GM12878 (cell line): Measurements from ENCODE around the gene OFD1. TPM values are rescaled to one million over a fixed set of nuclear protein-coding genes. Genes with fewer than 3 reads are reported as not detected.

Experiments used
- ATAC-seq: fragments of 200-7000 bp; cut with Tn5 transposase; 3 replicates; pipeline ENCODE4 v1.9.1; 2020; ENCODE audit warnings: mild to moderate bottlenecking, moderate library complexity
- BruUV-seq: library from RNA; stranded (reverse); fragments of 400-500 nt; replicated peaks from 2 replicates; lab custom pipeline; 2021; lab: Mats Ljungman, UMichigan
- CTCF ChIA-PET: fragments of 300-600 bp; sonication (Branson Sonifier 250); formaldehyde crosslinking; extraction: SDS; loops from one replicate; lab custom pipeline; 2021; ENCODE audit warnings: inconsistent platforms; lab: Yijun Ruan, JAX
- POLR2A ChIA-PET: fragments of 350-600 bp; formaldehyde crosslinking; extraction: SDS; loops from one replicate; lab custom pipeline; 2021; ENCODE audit warnings: inconsistent platforms; lab: Charles Lee
- RAD21 ChIA-PET: fragments of 300-600 bp; sonication (Branson Sonifier 250); formaldehyde crosslinking; loops from one replicate; lab custom pipeline; 2023; ENCODE audit warnings: antibody characterized with exemption; ENCODE audit not compliant: unreplicated experiment; lab: Charles Lee
- SMC1A ChIA-PET: fragments of 300-600 bp; sonication (Branson Sonifier 250); formaldehyde crosslinking; loops from one replicate; lab custom pipeline; 2023; ENCODE audit not compliant: unreplicated experiment, uncharacterized antibody; lab: Charles Lee
- DNase-seq: peaks from one replicate; pipeline ENCODE4 v3.0.0-alpha.2; 2011; ENCODE audit warnings: low read depth, low spot score
- FAIRE-seq: peaks from 3 replicates; lab custom pipeline; 2011; peaks lifted over from hg19 to GRCh38; lab: Jason Lieb, UNC
- H2AFZ ChIP-seq: 2 replicates; pipeline ENCODE4 v1.6.0; 2011; ENCODE audit warnings: low read depth, low read length, control low read depth; ENCODE audit not compliant: control insufficient read depth
- H3K27ac ChIP-seq: 2 replicates; pipeline ENCODE4 v1.5.1; 2011; ENCODE audit warnings: control low read depth; ENCODE audit not compliant: control insufficient read depth, insufficient read depth
- H3K27me3 ChIP-seq, 2 experiments: replicated peaks in 1 of 2; 2 replicates each; pipeline versions ENCODE4 v1.6.0 to v1.6.1; 2011; ENCODE audit warnings: low read length in 1 of 2; ENCODE audit not compliant: control insufficient read depth in 2 of 2, insufficient read depth in 2 of 2
- H3K36me3 ChIP-seq, 2 experiments: 2 replicates each; pipeline ENCODE4 v1.5.1; 2011; ENCODE audit warnings: low read length in 1 of 2; ENCODE audit not compliant: control insufficient read depth in 2 of 2, insufficient read depth in 2 of 2
- H3K4me1 ChIP-seq: 2 replicates; pipeline ENCODE4 v1.6.1; 2011; ENCODE audit warnings: mild to moderate bottlenecking, low read length, moderate library complexity, mixed read lengths; ENCODE audit not compliant: control insufficient read depth, insufficient read depth
- H3K4me2 ChIP-seq: 2 replicates; pipeline ENCODE4 v1.6.0; 2011; ENCODE audit warnings: control low read depth; ENCODE audit not compliant: control insufficient read depth, insufficient read depth
- H3K4me3 ChIP-seq: fragments of 200-600 bp; sonication (generic); 2 replicates; pipeline ENCODE4 v1.5.1; 2016
- H3K79me2 ChIP-seq: 2 replicates; pipeline ENCODE4 v1.6.0; 2011; ENCODE audit warnings: low read length; ENCODE audit not compliant: control insufficient read depth, insufficient read depth
- H3K9ac ChIP-seq: 2 replicates; pipeline ENCODE4 v1.8.0; 2011; ENCODE audit warnings: low read length, control low read depth, mixed read lengths; ENCODE audit not compliant: control insufficient read depth, insufficient read depth
- H3K9me3 ChIP-seq: replicated peaks from 3 replicates; pipeline ENCODE4 v1.5.1; 2011; ENCODE audit warnings: mild to moderate bottlenecking, low read length; ENCODE audit not compliant: control insufficient read depth, insufficient read depth
- H4K20me1 ChIP-seq: 2 replicates; pipeline ENCODE4 v1.6.0; 2011; ENCODE audit not compliant: control insufficient read depth, insufficient read depth
- RUNX3 ChIP-seq: IDR thresholded peaks from 2 replicates; pipeline ENCODE4 v1.6.1; 2012; ENCODE audit warnings: low read length, inconsistent platforms
- WGBS: methylation state at CpG from one replicate; pipeline ENCODE4 v1.1.6; 2016; ENCODE audit warnings: low lambda C conversion rate; ENCODE audit not compliant: insufficient replicate concordance, insufficient coverage; ENCODE audit errors: missing lambda C conversion rate; 5-methylcytosine and 5-hydroxymethylcytosine counted together
- in situ Hi-C: fragments of 300-500 bp; cut with MboI; formaldehyde crosslinking; loops from 9 replicates; pipeline ENCODE4 v1.14.3; 2018; ENCODE audit warnings: mixed read lengths
- intact Hi-C: fragments of 100-400 bp; cut with micrococcal nuclease; formaldehyde crosslinking; loops from one replicate; pipeline ENCODE4 v1.14.2; 2022; ENCODE audit not compliant: unreplicated experiment
- polyA plus RNA-seq, 11 experiments: library from polyadenylated mRNA; depleted of rRNA in 4 of 11; unstranded in 6 of 11; stranded (reverse) in 5 of 11; fragments of >200 nt; fragmentation: Nextera tagmentation in 4 of 11; fragmentation: Illumina TruSeq in 1 of 11; extraction: Ambion mirVana in 4 of 11; extraction: Trizol in 1 of 11; gene quantifications; 1 replicate in 1 of 11; 2 replicates in 10 of 11; pipeline versions ENCODE4 v1.2.1 to v1.2.3, GENCODE V29; 2011 to 2016; ENCODE audit warnings: inconsistent platforms in 2 of 11, missing spikeins in 2 of 11, low read depth in 1 of 11
- total RNA-seq, 4 experiments: library from RNA; depleted of rRNA in 3 of 4; stranded (reverse); fragments of >200 nt in 3 of 4; fragmentation: Illumina TruSeq in 1 of 4; extraction: Trizol in 1 of 4; gene quantifications; 2 replicates each; pipeline versions ENCODE4 v1.2.1 to v1.2.3, GENCODE V29; 2013 to 2021
- TF ChIP-seq, protein P1 (sequence below): fragments of 150-350 bp; IDR thresholded peaks from 2 replicates; pipeline ENCODE4 v1.6.1; 2014; ENCODE audit warnings: mild to moderate bottlenecking, low read depth, low read length

Gene OFD1
- total and polyA plus RNA-seq, 10 of the 15 experiments (the other 5 are each of a cell fraction or from before 2014, with no cell fraction given) = 22.4 to 77.2 (median 34.1) TPM

DNA sequence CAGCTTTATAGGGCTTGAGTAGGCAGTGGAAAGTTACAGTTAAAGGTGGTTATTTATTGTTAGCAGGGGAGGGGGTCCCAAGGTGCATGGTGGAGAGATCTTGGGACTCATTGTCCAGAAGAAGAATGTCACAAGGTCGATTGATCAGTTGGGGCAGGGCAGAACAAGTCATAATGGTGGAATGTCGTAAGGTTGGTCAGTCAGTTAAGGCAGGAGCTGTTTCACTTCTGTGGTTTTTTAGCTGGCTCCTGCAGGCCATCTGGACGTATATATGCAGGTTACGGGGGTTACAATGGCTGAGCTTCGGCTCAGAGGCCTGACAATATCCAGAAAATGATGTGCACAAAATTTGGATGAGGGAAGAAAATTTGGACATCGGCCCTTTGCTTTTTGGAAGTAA lies 7.1 kb downstream of the OFD1 start:
- H3K27me3 ChIP-seq = no peaks in the 10 kb centered on the region
- H3K36me3 ChIP-seq = peaks cover 0 to 4% of the 10 kb centered on the region in 2 experiments; a peak in 1 of 4 replicates
- no peak overlapping the region for H3K9ac ChIP-seq
- ChIA-PET POLR2A (interaction anchor here (0.9 to 5.5 kb wide), 4 partner anchors 10 to 284 kb away, joined by 3 to 36 read pairs (median 4); partner anchors contain the start of gene RAB9A), RAD21 (interaction anchor here (0.8 to 3.9 kb wide), 12 partner anchors 7 to 485 kb away, joined by 3 to 31 read pairs (median 6); partner anchors contain the start of genes OFD1, RAB9A and TRAPPC2), SMC1A (interaction anchor here (0.6 to 14.7 kb wide), 15 partner anchors 9 to 81 kb away, joined by 3 to 198 read pairs (median 5); no protein-coding TSS in a partner anchor), CTCF (interaction anchor here (0.9 to 4.1 kb wide), 8 partner anchors 10 to 931 kb away, joined by 3 to 29 read pairs (median 5); no protein-coding TSS in a partner anchor)
- ATAC-seq (peak; percentile 21; the same call in 1 of the 3 replicates), DNase-seq (no peak), FAIRE-seq (no peak)
- no peaks in the 10 kb centered on the region for H4K20me1 ChIP-seq
- in situ Hi-C loops (loop anchor here (10.0 kb wide), 1 partner anchor 237 kb away; no protein-coding TSS in a partner anchor), intact Hi-C loops (loop anchor here (2.0 kb wide), 1 partner anchor 45 kb away; no protein-coding TSS in a partner anchor)
- peak overlapping the region; percentile 19; the same call in 1 of the 2 replicates for H3K4me3 ChIP-seq
- H3K4me2 ChIP-seq = peak overlapping the region; percentile 2; the same call in 1 of the 2 replicates
- peaks cover 3% of the 10 kb centered on the region for H3K79me2 ChIP-seq
- H2AFZ ChIP-seq = no peak overlapping the region
- no TSS peak for BruUV-seq
- TF ChIP-seq, protein P1, sequence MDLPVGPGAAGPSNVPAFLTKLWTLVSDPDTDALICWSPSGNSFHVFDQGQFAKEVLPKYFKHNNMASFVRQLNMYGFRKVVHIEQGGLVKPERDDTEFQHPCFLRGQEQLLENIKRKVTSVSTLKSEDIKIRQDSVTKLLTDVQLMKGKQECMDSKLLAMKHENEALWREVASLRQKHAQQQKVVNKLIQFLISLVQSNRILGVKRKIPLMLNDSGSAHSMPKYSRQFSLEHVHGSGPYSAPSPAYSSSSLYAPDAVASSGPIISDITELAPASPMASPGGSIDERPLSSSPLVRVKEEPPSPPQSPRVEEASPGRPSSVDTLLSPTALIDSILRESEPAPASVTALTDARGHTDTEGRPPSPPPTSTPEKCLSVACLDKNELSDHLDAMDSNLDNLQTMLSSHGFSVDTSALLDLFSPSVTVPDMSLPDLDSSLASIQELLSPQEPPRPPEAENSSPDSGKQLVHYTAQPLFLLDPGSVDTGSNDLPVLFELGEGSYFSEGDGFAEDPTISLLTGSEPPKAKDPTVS = no peak
- TF ChIP-seq RUNX3 = peak; percentile 31; the same call in 1 of the 2 replicates
- no peaks in the 10 kb centered on the region for H3K9me3 ChIP-seq
- H3K27ac ChIP-seq = no peak overlapping the region; the same call in 1 of the 2 replicates
- WGBS = 34% methylated on average over 6 of the region's 6 CpGs
- H3K4me1 ChIP-seq = peaks cover 23% of the 10 kb centered on the region
